Stimulated activated CD4-positive, alpha-beta T cell treated with anti-CD3 and anti-CD28 coated beads, Interleukin-4, amount 100 ng/mL, for 48 hours (primary cell): ENCODE data around the gene MAGEA10.
"Not testable (repeated sequence)": the region's sequence is repeated elsewhere in the genome, so short reads cannot be mapped to it uniquely, and the experiment has no call there.

Experiments
- DNase-seq, 2 donors: peaks; one replicate each; pipeline ENCODE4 v3.0.0-alpha.2; 2020; ENCODE audit warnings: low read depth in 2 of 2

Gene MAGEA10

GRCh38 chrX:152138388-152138784 is at the start of gene MAGEA10:
MAGEA10 (minus strand) TSS chrX:152138577; CDS start chrX:152135620, 2,957 bp downstream.
- no peak for DNase-seq

GRCh38 chrX:152177497-152178269 is 39.3 kb upstream of the MAGEA10 start:
- no peak for DNase-seq

DNA sequence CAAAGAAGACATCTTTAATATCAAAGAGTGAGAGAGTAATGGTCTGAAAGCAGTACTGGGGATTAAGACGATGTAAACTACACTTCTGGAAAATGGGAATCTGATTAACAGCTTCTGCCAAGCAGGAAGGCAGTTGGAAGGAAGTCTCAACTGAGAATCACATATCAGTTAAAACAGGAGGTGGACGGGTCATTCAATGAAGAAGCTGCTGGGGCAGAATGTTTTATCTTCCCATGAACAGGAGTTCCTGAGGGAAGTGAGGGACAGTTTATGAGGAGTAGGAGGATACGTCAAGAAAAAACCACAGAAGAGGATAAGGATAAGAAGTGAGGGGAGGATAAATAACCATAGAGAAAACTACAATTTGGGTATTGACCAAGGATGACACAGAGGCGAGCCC is 38.7 kb upstream of the MAGEA10 start:
- no peak for DNase-seq

- not testable (repeated sequence) for DNase-seq
Observed at GRCh38 chrX:152175892-152176291, 37.5 kb upstream of the MAGEA10 start.

DNA sequence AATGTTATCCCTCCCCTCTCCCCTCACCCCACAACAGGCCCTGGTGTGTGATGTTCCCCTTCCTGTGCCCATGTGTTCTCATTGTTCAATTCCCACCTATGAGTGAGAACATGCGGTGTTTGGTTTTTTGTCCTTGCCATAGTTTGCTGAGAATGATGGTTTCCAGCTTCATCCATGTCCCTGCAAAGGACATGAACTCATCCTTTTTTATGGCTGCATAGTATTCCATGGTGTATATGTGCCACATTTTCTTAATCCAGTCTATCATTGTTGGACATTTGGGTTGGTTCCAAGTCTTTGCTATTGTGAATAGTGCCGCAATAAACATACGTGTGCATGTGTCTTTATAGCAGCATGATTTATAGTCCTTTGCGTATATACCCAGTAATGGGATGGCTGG is 35.5 kb upstream of the MAGEA10 start:
- not testable (repeated sequence) for DNase-seq

GRCh38 chrX:152170621-152171020 is 32.2 kb upstream of the MAGEA10 start:
- DNase-seq = no peak

DNA sequence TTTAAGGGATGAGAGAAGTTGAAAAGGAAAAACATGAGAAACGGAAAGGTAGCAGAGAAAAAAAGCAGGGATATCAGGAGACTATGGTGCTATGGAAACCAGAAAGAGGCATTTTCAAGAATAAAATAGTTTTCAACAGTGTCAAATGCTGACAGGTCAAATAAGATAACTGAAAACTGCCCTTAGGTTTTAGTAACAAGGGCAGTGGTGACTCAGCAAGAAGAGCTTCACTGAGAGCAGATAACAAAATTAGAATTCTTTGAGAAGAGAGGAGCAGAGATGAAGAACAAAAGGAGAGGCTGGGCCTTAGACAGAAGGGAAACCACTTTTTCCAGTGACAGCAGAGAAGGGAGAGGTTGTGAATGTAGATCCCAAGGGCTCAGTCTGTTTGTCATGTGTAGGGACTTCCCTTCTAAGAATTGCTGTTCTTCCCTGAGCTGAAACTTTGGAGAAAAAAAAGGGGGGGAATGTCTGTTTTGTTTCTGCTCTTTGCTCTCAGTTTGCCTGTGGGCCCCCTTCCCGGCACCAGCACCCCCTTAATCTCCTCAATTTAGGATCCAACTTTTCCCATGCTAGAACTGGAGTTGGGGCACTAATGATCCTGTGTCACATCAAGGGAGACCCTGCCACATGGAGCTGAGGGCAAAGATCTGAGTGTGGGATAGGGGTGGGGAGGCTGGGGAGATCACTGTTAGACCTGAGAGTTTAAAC is 26.8 kb upstream of the MAGEA10 start:
- DNase-seq = no peak

GRCh38 chrX:152157042-152157441 is 18.7 kb upstream of the MAGEA10 start:
- no peak for DNase-seq

DNA sequence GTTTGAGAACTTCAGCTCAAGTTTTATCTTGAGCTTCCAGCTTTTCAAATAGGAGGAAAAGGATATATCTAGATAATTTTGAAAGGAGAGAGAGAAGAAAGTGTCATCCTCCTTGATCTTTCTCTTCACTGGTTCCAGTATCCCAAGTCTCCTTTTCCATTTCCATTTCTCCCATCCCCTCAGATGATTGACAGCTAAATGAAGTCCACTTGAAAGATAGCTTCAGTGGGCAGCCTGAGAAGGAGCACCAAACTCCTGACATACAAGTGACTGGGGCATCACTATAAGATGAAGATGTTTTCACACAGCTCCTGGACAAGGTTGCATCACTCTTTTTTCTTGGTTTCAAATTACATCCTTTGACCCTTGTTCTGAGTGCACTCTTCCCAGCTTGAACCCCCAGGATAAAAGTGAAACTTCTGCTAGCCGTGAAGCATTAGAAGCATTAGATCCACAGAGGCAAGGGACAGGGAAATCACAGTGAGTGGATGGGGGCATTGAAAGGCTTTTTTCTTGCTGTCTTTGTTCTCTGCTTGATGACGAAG is 17.5 kb upstream of the MAGEA10 start:
- no peak for DNase-seq

DNA sequence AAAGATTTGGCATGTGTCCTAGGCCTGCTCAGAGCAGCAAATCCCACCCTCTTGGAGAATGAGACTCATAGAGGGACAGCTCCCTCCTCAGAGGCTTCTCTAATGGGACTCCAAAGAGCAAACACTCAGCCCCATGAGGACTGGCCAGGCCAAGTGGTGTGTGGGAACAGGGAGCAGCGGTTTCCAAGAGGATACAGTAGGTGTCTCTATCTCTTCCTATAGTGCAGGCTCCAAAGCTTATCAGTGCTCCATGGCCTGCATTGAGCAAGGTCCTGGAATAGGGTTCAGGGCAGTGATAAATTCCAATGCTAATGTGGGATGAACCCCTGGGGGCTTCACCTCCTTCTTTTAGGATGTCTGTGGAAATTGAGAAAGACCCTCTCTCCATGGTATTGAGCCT is 15.7 kb upstream of the MAGEA10 start:
- no peak for DNase-seq

DNA sequence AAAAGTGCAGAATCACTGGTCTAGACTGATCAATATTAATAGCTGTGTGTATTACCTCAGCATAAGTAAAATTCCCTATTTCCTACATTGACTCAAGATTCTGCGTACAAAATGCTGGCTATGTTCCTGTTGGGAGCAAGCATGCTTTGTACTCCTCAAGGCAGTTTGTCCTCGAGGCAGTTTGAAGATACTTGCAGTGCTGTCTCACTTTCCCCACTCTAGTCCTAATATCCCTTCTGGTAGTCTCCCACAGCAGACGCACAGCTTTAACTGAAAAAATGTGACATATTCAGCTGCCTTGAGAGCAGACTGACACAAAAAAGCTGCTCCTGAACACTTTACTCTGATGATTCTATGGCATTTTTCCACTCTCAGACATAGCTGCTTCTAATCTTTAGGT is 12.9 kb upstream of the MAGEA10 start:
- DNase-seq = no peak

DNA sequence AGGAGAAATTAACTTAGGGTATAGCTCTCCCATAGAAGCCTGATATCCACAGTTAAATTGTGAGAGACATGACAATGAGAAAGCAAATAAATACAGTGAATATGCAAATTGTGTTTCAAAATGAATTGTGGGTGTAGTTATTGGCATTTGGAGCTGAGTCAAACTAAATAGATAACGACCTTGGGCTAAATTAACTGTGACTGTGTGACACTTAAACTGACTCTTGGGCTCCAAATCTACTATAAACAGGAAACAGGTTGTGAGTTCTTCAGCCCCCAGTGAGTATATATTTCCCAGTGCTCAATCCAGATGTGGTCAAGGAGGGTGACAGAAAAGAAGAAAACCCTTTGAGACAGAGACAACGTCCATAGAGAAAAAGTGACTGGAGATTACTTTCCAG is 11.3 kb upstream of the MAGEA10 start:
- DNase-seq = no peak

DNA sequence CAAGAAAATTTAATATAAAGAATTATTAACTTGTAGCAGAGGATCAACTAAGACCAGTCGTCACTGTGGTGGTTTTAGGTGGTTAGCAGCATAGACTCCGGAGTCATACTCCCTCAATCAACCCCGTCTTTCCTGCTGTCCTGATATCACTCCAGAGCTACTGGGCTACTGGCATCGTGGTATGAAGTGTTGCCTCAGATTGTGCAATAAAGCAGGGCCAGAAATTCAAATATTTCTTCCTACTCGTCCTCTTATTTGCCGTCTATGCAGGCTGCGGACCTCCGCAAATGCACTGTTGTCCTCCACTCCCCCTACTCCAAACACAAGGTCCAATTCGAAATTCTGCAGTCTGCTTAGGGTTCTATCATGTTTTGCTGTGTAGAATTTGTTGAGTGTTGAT is 1.2 kb upstream of the MAGEA10 start:
- DNase-seq = no peak

DNA sequence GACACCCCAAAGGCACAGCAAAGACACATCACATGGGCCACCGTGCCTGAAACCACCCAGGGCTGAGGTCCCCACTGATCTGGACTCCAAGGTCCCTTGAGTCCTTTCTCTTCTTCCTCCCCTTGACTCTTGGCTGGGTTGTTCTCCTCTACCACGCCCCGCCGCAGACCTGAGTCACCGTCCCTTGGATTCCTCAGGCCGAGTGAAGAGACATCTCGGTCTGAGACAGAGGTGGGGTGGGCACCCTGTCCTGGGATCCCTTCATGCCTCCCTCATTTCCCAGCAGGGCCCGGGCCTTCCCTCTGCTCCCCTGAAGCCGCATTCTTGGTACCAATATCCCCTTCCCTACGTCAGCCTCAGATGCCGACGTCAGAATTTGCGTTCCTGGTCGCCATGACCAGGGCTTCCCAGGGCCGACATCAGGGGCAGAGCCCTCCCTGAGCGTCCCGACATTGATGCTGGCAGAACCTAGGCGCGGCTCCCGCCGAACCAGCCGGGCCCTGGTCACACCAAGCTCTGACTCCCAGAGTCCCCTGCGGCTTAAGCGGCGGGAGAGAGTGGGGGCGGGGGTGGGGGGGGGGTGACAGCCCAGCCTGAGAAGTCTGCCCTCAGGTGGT is 498 bp downstream of the MAGEA10 start:
- DNase-seq = no peak

DNA sequence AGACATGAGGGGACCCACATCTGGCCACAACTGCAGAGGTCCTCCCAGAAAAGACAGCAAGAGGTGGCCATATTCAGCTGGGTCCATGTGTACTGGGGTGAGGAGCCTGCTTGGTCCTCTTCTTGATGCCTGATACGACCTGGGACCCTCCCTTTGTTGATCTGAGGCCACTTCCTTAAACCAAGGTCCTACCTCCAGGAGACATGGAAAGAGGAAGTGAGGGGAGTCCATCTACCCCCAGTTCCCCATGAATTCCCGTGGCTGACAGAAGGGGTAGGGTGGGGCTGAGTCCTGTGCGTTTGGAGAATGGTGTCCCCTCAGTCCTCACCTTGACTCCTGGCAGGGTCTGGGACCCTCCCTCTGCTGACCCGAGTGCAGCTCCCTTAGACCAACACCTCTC is 2.1 kb downstream of the MAGEA10 start:
- no peak for DNase-seq

DNA sequence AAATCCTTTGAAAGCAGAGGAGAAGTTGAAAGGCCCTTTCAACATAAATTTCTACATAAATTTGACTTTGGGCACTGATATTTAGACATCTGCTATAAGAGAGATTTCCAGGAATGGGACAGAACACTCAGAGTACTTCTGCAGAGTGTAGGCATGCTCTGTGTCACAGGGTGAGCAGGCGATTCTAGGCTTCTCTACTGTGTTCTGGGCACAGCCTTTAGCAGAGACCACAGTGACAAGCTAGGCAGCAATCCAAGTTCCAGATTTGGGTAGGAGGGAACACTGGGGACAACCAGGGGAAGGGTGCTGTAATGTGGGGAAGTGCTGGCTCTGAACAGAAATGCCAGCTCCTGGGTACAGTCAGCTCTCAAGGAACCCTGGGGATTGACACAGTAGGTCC is 6.9 kb downstream of the MAGEA10 start:
- DNase-seq = no peak

DNA sequence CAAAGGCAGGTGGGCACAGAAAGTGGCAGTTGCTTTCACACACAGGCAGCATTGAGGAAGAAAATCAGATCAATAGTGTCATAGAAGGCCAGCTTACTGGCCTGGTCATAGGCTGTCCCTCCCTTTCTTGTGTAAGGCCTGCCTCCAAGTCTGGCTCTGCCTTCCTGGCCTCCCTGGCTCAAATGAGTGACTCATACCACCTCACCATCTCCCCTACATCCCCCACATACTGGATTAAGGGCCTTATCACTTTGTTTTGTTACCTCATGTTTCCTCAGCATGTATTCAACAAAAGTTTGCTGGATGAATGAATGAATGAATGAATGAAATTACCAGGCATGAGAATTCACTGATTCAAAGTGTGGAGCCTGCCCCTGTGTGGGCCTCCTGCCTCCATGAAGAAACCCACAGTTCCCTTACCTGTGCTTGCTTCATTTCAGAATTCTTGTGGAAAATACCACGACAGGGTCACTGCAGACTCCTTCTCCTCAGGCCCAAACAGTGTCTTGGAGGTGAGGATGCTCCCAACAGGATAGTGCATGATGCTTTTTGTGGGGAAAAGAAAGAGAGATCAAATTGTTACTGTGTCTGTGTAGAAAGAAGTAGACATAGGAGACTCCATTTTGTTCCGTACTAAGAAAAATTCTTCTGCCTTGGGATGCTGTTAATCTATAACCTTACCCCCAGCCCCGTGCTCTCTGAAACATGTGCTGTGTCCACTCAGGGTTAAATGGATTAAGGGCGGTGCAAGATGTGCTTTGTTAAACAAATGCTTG is 9.1 kb downstream of the MAGEA10 start:
- not testable (repeated sequence) for DNase-seq

GRCh38 chrX:152117305-152117704 is 21.1 kb downstream of the MAGEA10 start:
- no peak for DNase-seq

- DNase-seq = no peak
Observed at GRCh38 chrX:152108527-152108926, 29.9 kb downstream of the MAGEA10 start.

- DNase-seq = no peak
Observed at GRCh38 chrX:152103866-152104265, 34.5 kb downstream of the MAGEA10 start.

DNA sequence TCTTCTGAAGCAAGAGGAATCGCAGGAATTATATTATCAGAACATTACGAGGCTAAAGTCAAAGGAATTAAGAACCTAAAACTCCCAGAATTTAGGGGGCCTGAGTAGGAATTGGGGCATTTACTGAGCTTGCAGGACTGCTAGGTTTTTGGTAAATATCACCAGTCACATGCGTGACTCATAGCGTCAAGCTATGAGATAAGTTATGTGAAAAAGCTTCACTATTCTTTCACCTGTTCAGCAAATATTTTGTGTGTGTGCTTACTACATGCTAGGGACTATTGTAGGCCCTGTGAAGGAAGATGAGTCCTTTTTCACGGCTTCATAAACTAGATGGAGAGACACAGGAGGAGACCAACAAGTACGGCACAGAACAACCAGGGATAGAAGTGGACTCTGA is 52.2 kb downstream of the MAGEA10 start:
- DNase-seq = no peak
